HFF-Myc (cell line): ENCODE data around the gene TCTN2.

Experiments
- DNase-seq: peaks from one replicate; pipeline ENCODE4 v3.0.0-alpha.2; 2011; ENCODE audit warnings: low read depth; ENCODE audit errors: extremely low read depth
- H3K4me3 ChIP-seq: replicated peaks from 2 replicates; pipeline ENCODE4 v1.5.1; 2011; ENCODE audit warnings: low read depth, mild to moderate bottlenecking, control low read depth, low read length
- TF ChIP-seq, protein P1 (sequence below): IDR thresholded peaks from 2 replicates; pipeline ENCODE4 v1.5.1; 2012; ENCODE audit warnings: mild to moderate bottlenecking, low read depth, low read length, control low read depth; ENCODE audit errors: missing control alignments

TCTN2 gene

GRCh38 chr12:123681605-123682004 is 10.7 kb downstream of the TCTN2 start:
- DNase-seq = no peak
- TF ChIP-seq, protein P1, sequence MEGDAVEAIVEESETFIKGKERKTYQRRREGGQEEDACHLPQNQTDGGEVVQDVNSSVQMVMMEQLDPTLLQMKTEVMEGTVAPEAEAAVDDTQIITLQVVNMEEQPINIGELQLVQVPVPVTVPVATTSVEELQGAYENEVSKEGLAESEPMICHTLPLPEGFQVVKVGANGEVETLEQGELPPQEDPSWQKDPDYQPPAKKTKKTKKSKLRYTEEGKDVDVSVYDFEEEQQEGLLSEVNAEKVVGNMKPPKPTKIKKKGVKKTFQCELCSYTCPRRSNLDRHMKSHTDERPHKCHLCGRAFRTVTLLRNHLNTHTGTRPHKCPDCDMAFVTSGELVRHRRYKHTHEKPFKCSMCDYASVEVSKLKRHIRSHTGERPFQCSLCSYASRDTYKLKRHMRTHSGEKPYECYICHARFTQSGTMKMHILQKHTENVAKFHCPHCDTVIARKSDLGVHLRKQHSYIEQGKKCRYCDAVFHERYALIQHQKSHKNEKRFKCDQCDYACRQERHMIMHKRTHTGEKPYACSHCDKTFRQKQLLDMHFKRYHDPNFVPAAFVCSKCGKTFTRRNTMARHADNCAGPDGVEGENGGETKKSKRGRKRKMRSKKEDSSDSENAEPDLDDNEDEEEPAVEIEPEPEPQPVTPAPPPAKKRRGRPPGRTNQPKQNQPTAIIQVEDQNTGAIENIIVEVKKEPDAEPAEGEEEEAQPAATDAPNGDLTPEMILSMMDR = no peak
- no peak overlapping the region for H3K4me3 ChIP-seq

DNA sequence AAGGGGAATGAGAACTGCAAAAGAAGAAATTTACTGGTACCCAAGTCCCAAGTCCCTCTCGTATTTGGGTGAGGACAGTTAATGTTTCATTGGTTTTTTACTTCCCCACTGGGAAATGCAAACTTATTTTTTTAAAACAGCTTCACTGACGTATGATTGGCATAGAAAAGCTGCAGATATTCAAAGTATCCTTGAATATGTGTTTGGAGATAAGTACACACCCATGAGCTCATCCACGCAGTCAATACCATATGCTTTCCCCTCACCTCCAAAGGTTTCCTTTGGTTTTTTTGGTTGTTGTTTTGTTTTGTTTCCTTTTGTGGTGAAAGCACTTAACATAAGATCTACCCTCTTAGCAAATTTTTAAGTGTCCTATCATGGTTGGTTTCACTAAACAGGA is 13.1 kb downstream of the TCTN2 start:
- no peak for DNase-seq
- no peak overlapping the region for H3K4me3 ChIP-seq
- TF ChIP-seq, protein P1 = no peak

DNA sequence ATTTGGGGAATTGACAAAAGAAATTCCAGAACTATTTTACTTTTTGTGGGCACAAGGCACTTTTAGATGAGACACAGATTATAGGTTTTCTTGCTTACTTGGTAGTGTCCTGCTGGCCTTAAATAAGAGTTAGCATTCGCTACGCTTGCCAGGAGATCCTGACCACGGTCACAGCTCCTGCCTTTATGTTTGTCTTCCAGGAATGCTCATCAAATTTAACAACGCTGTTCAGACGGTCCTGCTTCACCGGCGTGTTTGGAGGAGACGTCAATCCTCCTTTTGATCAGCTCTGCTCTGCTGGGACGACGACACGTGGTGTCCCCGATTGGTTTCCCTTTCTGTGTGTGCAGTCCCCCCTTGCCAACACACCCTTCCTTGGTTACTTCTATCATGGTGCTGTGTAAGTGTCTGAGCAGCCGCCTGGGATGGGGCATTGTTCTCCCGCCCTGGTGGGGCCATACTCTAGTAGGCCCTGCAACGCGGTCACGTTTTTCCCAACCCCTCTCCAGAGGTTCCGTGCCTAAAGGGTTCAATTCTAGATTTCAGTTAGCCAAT is 15.8 kb downstream of the TCTN2 start:
- H3K4me3 ChIP-seq = no peak overlapping the region
- DNase-seq = no peak
- TF ChIP-seq, protein P1 = no peak

- H3K4me3 ChIP-seq = no peak overlapping the region
- TF ChIP-seq, protein P1 = no peak
- DNase-seq = no peak
Measured at GRCh38 chr12:123690191-123690840, 19.4 kb downstream of the TCTN2 start.

GRCh38 chr12:123696207-123696606 is 25.3 kb downstream of the TCTN2 start:
- DNase-seq = no peak
- no peak overlapping the region for H3K4me3 ChIP-seq
- TF ChIP-seq, protein P1 = no peak

DNA sequence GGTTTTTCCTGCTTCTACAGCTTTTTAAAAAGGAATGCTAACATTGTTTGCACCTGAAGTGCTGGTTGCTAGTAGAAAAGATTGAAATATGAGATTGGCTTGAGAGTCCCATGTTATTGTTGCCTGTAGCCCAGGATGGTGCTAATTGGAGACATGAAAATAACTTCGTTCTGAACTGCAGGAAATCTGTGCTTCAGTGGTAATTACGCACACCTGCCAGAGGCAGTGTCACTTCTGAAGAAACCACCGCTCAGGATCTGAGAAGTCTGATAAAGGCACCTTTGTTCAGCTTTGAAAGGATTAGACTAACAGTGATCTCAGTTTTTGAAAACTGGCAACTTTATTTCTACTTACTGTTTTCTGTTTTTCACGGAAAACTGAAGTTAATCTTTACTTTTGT is 25.7 kb downstream of the TCTN2 start:
- TF ChIP-seq, protein P1 = no peak
- DNase-seq = no peak
- H3K4me3 ChIP-seq = no peak overlapping the region
